Activated naive CD8-positive, alpha-beta T cell treated with anti-CD3 and anti-CD28 coated beads, Interleukin-2, amount 50 U/mL, for 16 hours (primary cell): Measurements from ENCODE around the gene RNF146.
"Not testable (repeated sequence)": the region's sequence is repeated elsewhere in the genome, so short reads cannot be mapped to it uniquely, and the experiment has no call there.

Source experiments
- DNase-seq: peaks from one replicate; pipeline ENCODE4 v3.0.0-alpha.2; 2020; ENCODE audit warnings: low read depth, low spot score

The RNF146 gene, protein sequence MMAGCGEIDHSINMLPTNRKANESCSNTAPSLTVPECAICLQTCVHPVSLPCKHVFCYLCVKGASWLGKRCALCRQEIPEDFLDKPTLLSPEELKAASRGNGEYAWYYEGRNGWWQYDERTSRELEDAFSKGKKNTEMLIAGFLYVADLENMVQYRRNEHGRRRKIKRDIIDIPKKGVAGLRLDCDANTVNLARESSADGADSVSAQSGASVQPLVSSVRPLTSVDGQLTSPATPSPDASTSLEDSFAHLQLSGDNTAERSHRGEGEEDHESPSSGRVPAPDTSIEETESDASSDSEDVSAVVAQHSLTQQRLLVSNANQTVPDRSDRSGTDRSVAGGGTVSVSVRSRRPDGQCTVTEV

DNA sequence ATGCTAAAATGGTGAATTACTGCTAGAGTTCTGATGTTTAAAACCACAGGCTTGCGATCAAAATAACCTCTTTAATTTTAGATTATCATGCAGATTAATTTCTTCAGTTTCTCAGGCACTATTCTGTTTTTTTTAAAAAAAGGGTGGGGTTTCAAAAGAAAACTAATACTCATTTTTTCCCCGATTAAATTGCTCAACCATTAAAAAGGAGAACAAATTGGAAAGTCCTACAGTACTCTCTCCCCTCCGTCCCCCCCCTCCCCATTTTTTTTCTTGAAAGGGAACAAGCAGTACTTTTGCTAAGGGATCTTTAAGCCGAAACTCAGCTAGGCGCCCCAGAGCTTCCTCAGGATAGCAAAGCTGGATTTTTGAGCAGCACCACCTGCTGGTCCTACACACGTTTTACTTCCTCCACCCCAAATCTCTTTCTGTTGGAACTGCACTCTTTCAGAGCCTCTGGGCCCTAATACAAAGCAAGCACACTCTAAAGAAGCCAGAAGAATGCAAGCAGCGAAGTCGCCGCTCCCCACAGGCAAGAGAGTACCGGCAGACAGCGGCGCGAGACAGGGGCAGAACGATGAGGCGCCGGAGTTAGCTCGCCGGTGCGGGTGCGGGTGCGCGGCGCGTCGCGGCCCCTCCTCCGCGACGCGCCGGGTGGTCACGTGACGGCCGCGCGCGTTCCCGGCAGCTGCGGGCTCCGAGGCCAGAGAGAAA is at the start of gene RNF146:
TSS of gene RNF146 (plus strand) at position 687 of the 714 bp plus-strand sequence. CDS start 13,475 bp downstream, outside the sequence.
- DNase-seq = peak; percentile 37

GRCh38 chr6:127219869-127220268 is 46.8 kb upstream of the RNF146 start:
- no peak for DNase-seq

DNA sequence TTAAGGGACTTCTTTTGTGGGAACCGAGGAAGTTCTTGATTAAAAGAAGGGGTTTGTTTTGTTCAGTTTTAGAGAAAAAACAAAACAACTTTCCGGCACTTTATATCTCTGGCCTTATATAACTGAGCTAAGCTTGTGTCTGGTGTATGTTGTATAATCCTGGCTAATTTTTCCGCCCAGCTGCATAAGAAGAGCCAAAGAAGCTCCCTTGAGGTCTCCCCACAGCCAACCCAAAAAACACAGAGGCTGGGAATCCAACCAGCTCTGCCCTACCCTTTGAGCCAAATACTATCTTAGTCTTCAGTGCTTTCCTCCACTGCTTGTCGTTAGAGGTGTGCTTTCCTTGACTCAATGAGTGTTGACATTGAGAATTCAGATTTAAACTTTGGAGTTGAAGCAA is 45.5 kb upstream of the RNF146 start:
- DNase-seq = no peak

- DNase-seq = no peak
These were observed 44.2 kb upstream of the RNF146 start for GRCh38 chr6:127222418-127222817.

GRCh38 chr6:127225497-127225896 is 41.2 kb upstream of the RNF146 start:
- DNase-seq = no peak

- not testable (repeated sequence) for DNase-seq
These were observed 32.8 kb upstream of the RNF146 start for GRCh38 chr6:127233819-127234218.

- no peak for DNase-seq
These were observed 23.2 kb upstream of the RNF146 start for GRCh38 chr6:127243501-127243900.

DNA sequence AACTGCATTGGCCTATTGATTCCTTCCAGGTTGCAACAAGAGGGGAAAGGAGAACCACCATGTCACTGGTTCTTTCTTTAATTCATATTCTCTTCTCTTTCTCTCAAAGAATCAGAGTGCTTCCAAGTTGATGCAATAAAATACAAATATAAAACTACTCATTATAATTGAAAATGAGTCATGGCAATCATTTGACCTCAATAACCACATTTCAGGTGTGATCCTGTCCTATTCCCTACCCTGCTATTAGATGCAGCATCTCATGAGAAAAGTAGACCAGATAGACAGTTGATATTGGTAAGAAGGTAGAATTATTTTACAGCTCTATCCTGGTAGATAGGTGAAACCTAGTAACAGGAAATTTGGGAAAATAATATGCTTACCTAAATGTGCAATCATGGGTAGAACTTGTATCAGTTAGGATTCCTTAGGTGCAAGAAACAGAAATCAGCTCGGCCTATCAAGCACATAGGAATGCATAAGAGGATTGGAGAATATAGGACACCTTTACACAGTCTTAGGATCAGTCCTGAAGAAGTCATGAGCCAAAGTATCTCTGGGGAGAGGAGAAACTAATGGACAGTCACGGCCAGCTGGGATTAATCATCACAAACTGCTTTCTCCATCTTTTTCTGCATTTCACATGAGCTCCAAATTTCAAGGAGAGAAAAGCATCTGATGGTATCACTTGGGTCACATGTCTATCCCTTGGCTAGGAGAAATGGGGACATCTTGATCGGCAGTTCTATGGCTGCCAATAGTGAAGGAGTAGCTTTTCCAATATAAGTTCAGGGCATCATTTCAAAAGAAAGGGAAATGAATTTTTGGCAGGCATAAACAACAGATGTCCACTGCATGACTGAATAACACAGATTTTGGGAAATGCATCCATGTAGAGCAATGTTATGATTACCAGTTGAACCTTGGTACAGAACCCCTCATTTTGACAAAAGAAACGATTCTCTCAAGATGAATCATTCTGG is 19.3 kb upstream of the RNF146 start:
- no peak for DNase-seq

- no peak for DNase-seq
These were observed 17.0 kb upstream of the RNF146 start for GRCh38 chr6:127249621-127250020.

- DNase-seq = no peak
These were observed 11.4 kb upstream of the RNF146 start for GRCh38 chr6:127255286-127255685.

GRCh38 chr6:127262896-127263295 is 3.8 kb upstream of the RNF146 start:
- DNase-seq = no peak

- DNase-seq = no peak
These were observed 3.2 kb upstream of the RNF146 start for GRCh38 chr6:127263481-127263880.

DNA sequence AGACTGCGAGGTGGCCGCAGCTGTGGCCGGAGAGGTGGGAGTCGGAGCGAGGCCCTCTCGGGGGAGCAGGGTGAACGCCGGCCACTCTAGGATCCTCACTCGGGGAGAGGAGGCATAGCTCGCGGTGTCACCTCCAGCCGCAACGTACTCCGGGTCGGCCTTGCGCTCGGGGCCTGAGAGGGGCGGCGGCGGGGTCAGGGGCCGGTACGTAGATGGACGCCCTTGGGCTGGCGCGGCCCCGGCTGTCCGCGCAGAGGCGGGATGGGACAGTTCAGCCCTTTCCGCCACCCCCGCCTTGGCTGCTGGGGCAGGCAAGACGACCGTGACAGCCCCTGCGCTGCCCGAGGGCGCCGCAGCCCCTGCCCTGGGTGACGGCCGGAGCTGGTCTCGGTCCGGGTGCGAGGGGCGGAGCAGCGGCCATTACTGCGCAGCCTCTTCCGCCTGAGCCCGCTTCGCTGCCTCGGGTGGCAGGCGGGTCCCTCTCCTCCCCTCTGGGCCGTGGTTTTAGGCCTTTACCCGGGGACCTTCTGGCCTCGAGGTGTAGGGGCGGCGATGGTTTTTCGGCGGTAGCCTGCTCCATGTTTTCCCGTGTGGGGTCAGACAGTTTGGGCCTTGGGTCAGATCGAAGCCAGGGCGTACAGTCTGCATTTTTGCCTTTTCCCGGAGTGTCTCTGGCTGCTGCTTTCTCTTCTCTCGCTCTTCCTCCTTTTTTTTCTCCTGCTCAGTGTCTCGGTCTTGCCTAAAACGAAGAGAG is 405 bp downstream of the RNF146 start:
- peak; percentile 3 for DNase-seq

- no peak for DNase-seq
These were observed 1.3 kb downstream of the RNF146 start for GRCh38 chr6:127267646-127268625.

GRCh38 chr6:127272576-127272975 is 5.9 kb downstream of the RNF146 start:
- no peak for DNase-seq

GRCh38 chr6:127273499-127273898 is 6.8 kb downstream of the RNF146 start:
- DNase-seq = no peak

DNA sequence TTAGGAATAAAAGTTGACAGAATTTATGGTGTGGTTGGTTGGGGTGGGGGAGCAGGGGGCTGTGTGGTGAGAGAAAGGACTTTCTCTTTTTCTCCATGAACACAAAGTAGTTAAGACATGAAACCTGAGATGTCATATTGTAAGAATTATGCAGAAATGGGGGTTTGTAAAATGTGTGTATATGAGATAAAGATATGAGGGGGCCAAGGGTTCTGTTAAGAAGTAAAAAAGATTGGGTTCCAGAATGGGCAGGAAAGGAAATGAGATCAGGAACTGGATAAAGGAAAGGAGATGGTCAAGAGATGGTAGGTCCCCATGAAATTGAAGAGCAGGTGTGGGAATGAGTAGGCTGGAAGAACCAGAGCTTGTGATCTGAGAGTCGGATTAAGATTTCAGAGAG is 9.7 kb downstream of the RNF146 start:
- no peak for DNase-seq

- no peak for DNase-seq
These were observed 11.5 kb downstream of the RNF146 start for GRCh38 chr6:127277878-127278843.

DNA sequence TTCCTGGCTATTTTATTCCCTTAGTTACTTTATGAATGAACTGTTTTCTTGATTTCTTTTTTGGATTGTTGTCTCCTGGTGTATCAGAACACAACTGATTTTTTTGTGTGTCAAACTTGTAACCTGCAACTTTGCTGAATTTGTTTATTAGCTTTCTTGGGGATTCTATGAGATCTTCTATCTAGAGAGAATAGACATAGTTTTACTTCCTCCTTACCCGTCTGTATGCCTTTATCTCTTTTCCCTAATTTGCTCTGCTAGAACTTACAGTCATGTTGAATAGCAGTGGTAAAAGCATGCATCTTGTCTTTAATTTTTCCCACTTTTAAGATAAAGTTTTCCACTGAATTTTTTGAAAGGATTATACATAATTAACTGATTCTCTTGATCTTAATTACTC is 13.2 kb downstream of the RNF146 start:
- no peak for DNase-seq
